CD1c-positive myeloid dendritic cell (primary cell): Measurements from ENCODE around the gene TOMM5.

Experiments
- DNase-seq: peaks from one replicate; pipeline ENCODE4 v3.0.0-alpha.2; 2016; ENCODE audit errors: extremely low spot score

TOMM5 gene

GRCh38 chr9:37563806-37564513, 28.4 kb downstream of the TOMM5 start:
- no peak for DNase-seq

- no peak for DNase-seq
Measured at GRCh38 chr9:37562826-37563225, 29.6 kb downstream of the TOMM5 start.

- DNase-seq = no peak
Measured at GRCh38 chr9:37561682-37562081, 30.7 kb downstream of the TOMM5 start.

- DNase-seq = no peak
Measured at GRCh38 chr9:37559855-37560592, 32.4 kb downstream of the TOMM5 start.

GRCh38 chr9:37559125-37559524, 33.3 kb downstream of the TOMM5 start:
- no peak for DNase-seq

GRCh38 chr9:37555786-37556185, 36.6 kb downstream of the TOMM5 start:
- DNase-seq = no peak

GRCh38 chr9:37554318-37554717, 38.1 kb downstream of the TOMM5 start:
- DNase-seq = no peak

- no peak for DNase-seq
Measured at GRCh38 chr9:37551888-37552287, 40.5 kb downstream of the TOMM5 start.

- DNase-seq = no peak
Measured at GRCh38 chr9:37551468-37551867, 40.9 kb downstream of the TOMM5 start.

- no peak for DNase-seq
Measured at GRCh38 chr9:37550781-37551180, 41.6 kb downstream of the TOMM5 start.

GRCh38 chr9:37549527-37549926, 42.9 kb downstream of the TOMM5 start:
- DNase-seq = no peak

- DNase-seq = no peak
Measured at GRCh38 chr9:37547328-37547878, 45.0 kb downstream of the TOMM5 start.

GRCh38 chr9:37543468-37543867, 48.9 kb downstream of the TOMM5 start:
- DNase-seq = no peak

GRCh38 chr9:37542895-37543294, 49.5 kb downstream of the TOMM5 start:
- no peak for DNase-seq

- DNase-seq = no peak
Measured at GRCh38 chr9:37542488-37542887, 49.9 kb downstream of the TOMM5 start.

- DNase-seq = no peak
Measured at GRCh38 chr9:37541465-37541864, 50.9 kb downstream of the TOMM5 start.

GRCh38 chr9:37540634-37541033, 51.8 kb downstream of the TOMM5 start:
- no peak for DNase-seq

GRCh38 chr9:37539634-37540033, 52.8 kb downstream of the TOMM5 start:
- no peak for DNase-seq
